ENCODE results near the gene ANTKMT.

ANTKMT gene

GRCh38 chr16:763369-764183 is 42.6 kb downstream of the ANTKMT start:
- DNase-seq (ENCODE audit: low read depth in 3 of 3) = no peak

- DNase-seq (ENCODE audit: low read depth in 3 of 3) = no peak
Measured at GRCh38 chr16:764184-764750, 43.3 kb downstream of the ANTKMT start.

GRCh38 chr16:764848-765487 is 44.0 kb downstream of the ANTKMT start:
- DNase-seq (ENCODE audit: low read depth in 3 of 3) = no peak

- DNase-seq (ENCODE audit: low read depth in 3 of 3) = no peak
Measured at GRCh38 chr16:765488-765865, 44.5 kb downstream of the ANTKMT start.

- DNase-seq (ENCODE audit: low read depth in 3 of 3) = no peak
Measured at GRCh38 chr16:766008-766819, 45.3 kb downstream of the ANTKMT start.

GRCh38 chr16:766820-767640 is 46.1 kb downstream of the ANTKMT start:
- no peak for DNase-seq (ENCODE audit: low read depth in 3 of 3)

GRCh38 chr16:767743-768235 is 46.8 kb downstream of the ANTKMT start:
- DNase-seq (ENCODE audit: low read depth in 3 of 3) = no peak

- no peak for DNase-seq (ENCODE audit: low read depth in 3 of 3)
Measured at GRCh38 chr16:768428-768827, 47.5 kb downstream of the ANTKMT start.

- DNase-seq (ENCODE audit: low read depth in 3 of 3) = no peak
Measured at GRCh38 chr16:769184-769784, 48.3 kb downstream of the ANTKMT start.

GRCh38 chr16:769934-770333 is 49.0 kb downstream of the ANTKMT start:
- DNase-seq (ENCODE audit: low read depth in 3 of 3) = no peak

GRCh38 chr16:770411-770810 is 49.5 kb downstream of the ANTKMT start:
- no peak for DNase-seq (ENCODE audit: low read depth in 3 of 3)
